Liver (tissue), 9 donors: Measurements from ENCODE around the gene TTLL5. TPM values are rescaled to one million over a fixed set of nuclear protein-coding genes. Genes with fewer than 3 reads are reported as not detected.

Experiments used
- DNase-seq: peaks from one replicate; pipeline ENCODE4 v3.0.0-alpha.2; 2017; ENCODE audit warnings: low spot score
- H3K27ac ChIP-seq, 2 donors: one replicate each; pipeline ENCODE4 v1.7.0; 2013; ENCODE audit warnings: inconsistent platforms in 2 of 2, low read length in 2 of 2, control low read depth in 1 of 2, low read depth in 1 of 2, mild to moderate bottlenecking in 1 of 2
- H3K27me3 ChIP-seq, 4 donors: one replicate each; pipeline versions ENCODE4 v1.6.1 to v1.7.0; 2013; ENCODE audit warnings: low read length in 3 of 4, inconsistent platforms in 1 of 4, mild to moderate bottlenecking in 1 of 4, moderate library complexity in 1 of 4; ENCODE audit not compliant: control insufficient read depth in 4 of 4, insufficient read depth in 4 of 4
- H3K36me3 ChIP-seq, 4 donors: one replicate each; pipeline versions ENCODE4 v1.6.1 to v1.7.0; 2013; ENCODE audit warnings: low read length in 3 of 4, mild to moderate bottlenecking in 3 of 4, low read depth in 1 of 4, moderate library complexity in 1 of 4; ENCODE audit not compliant: control insufficient read depth in 4 of 4, insufficient read depth in 3 of 4
- H3K4me1 ChIP-seq, 4 donors: one replicate each; pipeline versions ENCODE4 v1.6.1 to v1.7.0; 2013; ENCODE audit warnings: low read length in 3 of 4, mild to moderate bottlenecking in 3 of 4, moderate library complexity in 1 of 4; ENCODE audit not compliant: control insufficient read depth in 4 of 4, insufficient read depth in 4 of 4
- H3K4me3 ChIP-seq, 3 donors: one replicate each; pipeline versions ENCODE4 v1.6.1 to v1.7.0; 2013; ENCODE audit warnings: low read length in 3 of 3, control low read depth in 1 of 3, low read depth in 1 of 3, mild to moderate bottlenecking in 1 of 3
- H3K9ac ChIP-seq, 2 donors: one replicate each; pipeline ENCODE4 v1.7.0; 2013; ENCODE audit warnings: low read length in 2 of 2, mild to moderate bottlenecking in 2 of 2, moderate library complexity in 2 of 2, control low read depth in 1 of 2, low read depth in 1 of 2
- H3K9me3 ChIP-seq, 4 donors: one replicate each; pipeline versions ENCODE4 v1.6.1 to v1.7.0; 2013; ENCODE audit warnings: low read length in 3 of 4; ENCODE audit not compliant: control insufficient read depth in 4 of 4
- CTCF ChIP-seq: fragments of 150-350 bp; IDR thresholded peaks from 2 replicates; pipeline ENCODE4 v1.5.1; 2017; ENCODE audit warnings: improper control_type of control experiment, low read depth, low read length; ENCODE audit not compliant: missing input control
- EGR1 ChIP-seq, 2 donors: IDR thresholded peaks; 2 replicates each; pipeline ENCODE4 v1.6.1; 2016 to 2018; ENCODE audit warnings: antibody characterized with exemption in 2 of 2, low read depth in 2 of 2
- FOXA2 ChIP-seq: IDR thresholded peaks from 2 replicates; pipeline ENCODE4 v1.6.1; 2016; ENCODE audit warnings: antibody characterized with exemption
- HNF4G ChIP-seq: IDR thresholded peaks from 2 replicates; pipeline ENCODE4 v1.6.1; 2016; ENCODE audit warnings: antibody characterized with exemption
- JUND ChIP-seq, 2 donors: IDR thresholded peaks; 2 replicates each; pipeline ENCODE4 v1.6.1; 2016; ENCODE audit warnings: antibody characterized with exemption in 2 of 2
- NR2F2 ChIP-seq: IDR thresholded peaks from 2 replicates; pipeline ENCODE4 v1.6.1; 2016; ENCODE audit warnings: antibody characterized with exemption
- RAD21 ChIP-seq, 2 donors: IDR thresholded peaks; 2 replicates each; pipeline ENCODE4 v1.6.1; 2016; ENCODE audit warnings: antibody characterized with exemption in 2 of 2, mild to moderate bottlenecking in 2 of 2
- REST ChIP-seq: IDR thresholded peaks from 2 replicates; pipeline ENCODE4 v1.6.1; 2016; ENCODE audit warnings: antibody characterized with exemption, mild to moderate bottlenecking
- RXRA ChIP-seq, 2 donors: IDR thresholded peaks; 2 replicates each; pipeline ENCODE4 v1.6.1; 2017 to 2018; ENCODE audit warnings: antibody characterized with exemption in 2 of 2, mild to moderate bottlenecking in 1 of 2
- YY1 ChIP-seq: IDR thresholded peaks from 2 replicates; pipeline ENCODE4 v1.6.1; 2016; ENCODE audit warnings: antibody characterized with exemption, mild to moderate bottlenecking
- ZBTB33 ChIP-seq: IDR thresholded peaks from 2 replicates; pipeline ENCODE4 v1.6.1; 2016; ENCODE audit warnings: antibody characterized with exemption
- WGBS: extraction: QIAGEN DNeasy Blood & Tissue Kit; methylation state at CpG from one replicate; pipeline ENCODE4 v1.1.7; 2013; 5-methylcytosine and 5-hydroxymethylcytosine counted together
- polyA plus RNA-seq, 2 donors: library from polyadenylated mRNA; stranded (reverse) in 1 of 2; unstranded in 1 of 2; fragments of 200-250 nt in 1 of 2; fragments of >200 nt in 1 of 2; fragmentation: Nextera tagmentation in 1 of 2; extraction: Ambion mirVana in 1 of 2; gene quantifications; one replicate each; pipeline versions ENCODE4 v1.2.1 to v1.2.3, GENCODE V29; 2013 to 2015
- total RNA-seq, 2 donors: library from RNA; depleted of rRNA; stranded (reverse); fragments of >200 nt; gene quantifications; one replicate each; pipeline ENCODE4 v1.2.3, GENCODE V29; 2014
- donor health status: healthy.
- donor health status: healthy.
- donor health status: healthy.
- donor health status: healthy.
- donor health status: healthy.

The TTLL5 gene
- total and polyA plus RNA-seq, 4 donors, result 4.3 to 14.2 (median 9.8) TPM

GRCh38 chr14:75907756-75908359, 246.8 kb downstream of the TTLL5 start:
- no peak for TF ChIP-seq JUND (IDR thresholded peaks at IDR 0.05)
- TF ChIP-seq EGR1 (IDR thresholded peaks at IDR 0.05; ENCODE audit: low read depth in 2 of 2), result no peak
- peaks cover 0 to 2% (median 0%) of the 10 kb centered on the region in 4 donors for H3K36me3 ChIP-seq
- no peaks in the 10 kb centered on the region for H3K27me3 ChIP-seq
- no peak overlapping the region for H3K27ac ChIP-seq
- H3K4me1 ChIP-seq, result no peaks in the 10 kb centered on the region
- WGBS, result 96% methylated on average over 4 of the region's 4 CpGs
- no peak overlapping the region for H3K9ac ChIP-seq
- no peak overlapping the region for H3K4me3 ChIP-seq
- H3K9me3 ChIP-seq, result no peaks in the 10 kb centered on the region
- DNase-seq, result no peak

GRCh38 chr14:75909630-75910029, 248.6 kb downstream of the TTLL5 start:
- Histone ChIP-seq H3K4me1 (no peaks in the 10 kb centered on the region), H3K4me3 (no peak overlapping the region), H3K9me3 (no peaks in the 10 kb centered on the region), H3K27me3 (no peaks in the 10 kb centered on the region), H3K9ac (no peak overlapping the region), H3K36me3 (peaks cover 0 to 2% (median 0%) of the 10 kb centered on the region in 4 donors), H3K27ac (no peak overlapping the region)
- TF ChIP-seq FOXA2 (no peak), NR2F2 (no peak), RXRA (IDR thresholded peaks at IDR 0.05) (no peak), ZBTB33 (no peak), YY1 (no peak), REST (no peak), HNF4G (no peak), RAD21 (IDR thresholded peaks at IDR 0.05) (no peak), JUND (IDR thresholded peaks at IDR 0.05) (no peak), CTCF (no peak)
- 95% methylated on average over 3 of the region's 3 CpGs for WGBS
- no peak for DNase-seq
